Measurements from ENCODE around the gene ZNF629.

The ZNF629 gene

DNA sequence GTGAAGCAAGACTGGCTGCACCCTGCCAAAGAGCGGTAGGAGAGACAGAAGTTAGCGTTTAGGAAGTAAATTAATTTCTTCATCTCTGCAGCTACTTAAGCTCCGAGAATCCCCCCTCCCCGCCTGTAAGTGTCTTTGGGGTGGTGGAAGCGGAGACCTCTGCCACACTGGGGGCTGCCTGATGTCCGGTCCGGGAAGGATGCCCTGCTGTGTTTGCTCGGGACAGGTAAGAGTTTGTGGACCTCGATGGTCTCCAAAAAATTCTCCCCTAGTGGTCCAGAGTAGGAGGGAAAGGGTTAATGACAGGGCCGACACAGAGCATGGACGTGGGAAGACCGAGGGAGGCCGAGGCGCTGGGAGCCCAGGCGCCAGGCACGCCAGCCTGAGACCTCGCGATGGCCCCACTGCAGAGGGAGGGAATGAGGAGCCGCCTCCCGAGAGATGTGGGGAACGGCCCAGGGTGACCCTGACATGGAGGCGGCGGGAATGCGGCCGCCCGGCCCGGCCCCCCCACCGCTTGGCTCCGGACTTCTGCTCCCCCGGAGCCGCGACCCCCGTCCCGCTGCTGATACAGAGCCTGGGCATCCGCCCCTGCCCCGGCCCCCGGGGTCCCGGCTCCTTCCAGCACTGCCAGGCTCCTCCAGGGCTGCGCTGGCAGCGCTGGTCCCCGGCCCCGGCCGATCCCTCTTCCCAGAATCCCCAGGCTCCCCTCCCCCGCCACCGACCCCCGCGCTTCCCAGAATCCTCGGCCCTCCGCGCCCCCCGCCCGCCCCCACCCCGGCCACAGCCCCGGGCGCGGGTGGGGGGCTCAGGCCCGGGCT is 680 bp downstream of the ZNF629 start:
- no peak for DNase-seq (ENCODE audit: low read depth)

DNA sequence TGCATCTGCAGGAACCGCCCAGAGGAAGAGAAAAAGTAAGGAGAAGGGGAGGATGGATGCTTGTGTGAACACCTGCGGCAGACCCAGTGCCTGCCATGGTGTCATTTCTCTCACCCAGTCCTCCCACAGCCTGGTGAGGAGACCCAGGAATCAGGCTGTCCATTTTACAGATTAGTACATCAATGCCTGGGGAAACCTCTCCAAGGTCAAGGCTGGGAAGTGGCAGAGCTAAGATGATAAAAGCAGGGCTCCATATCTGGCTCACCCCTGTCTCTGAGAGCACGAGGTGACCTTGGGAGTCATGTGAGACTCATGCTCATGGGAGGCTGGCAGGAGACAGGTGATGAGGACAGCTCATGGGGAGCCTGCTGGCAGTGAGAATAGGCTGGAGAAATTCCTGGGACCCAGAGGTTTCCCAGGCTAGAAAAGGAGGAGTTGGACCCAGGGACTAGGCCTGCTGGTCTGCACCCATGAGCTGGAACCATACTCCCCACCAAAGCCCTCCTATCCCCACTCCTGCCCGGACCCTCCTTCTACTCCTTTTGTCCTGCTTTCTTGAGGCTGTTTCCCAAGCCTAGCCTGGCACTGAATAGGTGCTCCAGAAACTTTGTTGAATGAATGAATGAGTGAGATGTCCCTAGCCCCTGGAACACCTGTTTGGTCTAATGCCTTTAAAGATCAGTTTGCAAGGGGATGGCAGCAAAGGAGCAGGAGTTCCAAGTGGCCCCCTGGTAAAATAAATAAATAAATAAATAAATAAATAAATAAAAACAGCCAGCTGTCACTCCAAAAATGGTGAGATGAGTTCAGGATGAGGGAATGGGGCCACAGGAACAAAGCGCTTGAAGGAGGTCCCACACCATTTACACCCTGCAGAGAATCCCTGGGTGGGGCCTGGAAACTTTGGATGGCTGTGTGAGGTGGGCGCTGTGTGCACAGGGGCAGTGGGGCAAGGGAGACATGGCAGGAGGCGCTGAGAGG is 1.6 kb downstream of the ZNF629 start:
- no peak for DNase-seq (ENCODE audit: low read depth)

DNA sequence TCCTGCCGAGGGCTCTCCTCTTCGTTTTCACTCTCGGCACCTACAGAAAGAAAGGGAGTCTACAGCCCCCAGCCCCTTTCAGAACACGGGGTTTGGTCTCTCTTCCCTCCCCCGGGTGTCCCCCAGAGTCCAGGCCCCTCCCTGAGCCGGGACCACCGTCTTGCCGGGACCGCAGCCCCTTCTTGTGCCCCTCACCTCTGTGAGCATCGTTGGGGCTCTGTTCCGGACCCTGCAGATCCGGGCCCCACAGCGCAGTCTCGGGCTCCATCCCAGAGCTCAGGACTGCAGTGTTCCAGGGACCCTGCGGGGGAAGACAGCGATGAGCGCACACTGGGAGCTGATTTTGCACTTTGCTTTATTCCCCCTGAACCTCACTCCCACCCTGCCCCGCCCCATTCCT is 2.8 kb downstream of the ZNF629 start:
- DNase-seq (ENCODE audit: low read depth), result no peak

DNA sequence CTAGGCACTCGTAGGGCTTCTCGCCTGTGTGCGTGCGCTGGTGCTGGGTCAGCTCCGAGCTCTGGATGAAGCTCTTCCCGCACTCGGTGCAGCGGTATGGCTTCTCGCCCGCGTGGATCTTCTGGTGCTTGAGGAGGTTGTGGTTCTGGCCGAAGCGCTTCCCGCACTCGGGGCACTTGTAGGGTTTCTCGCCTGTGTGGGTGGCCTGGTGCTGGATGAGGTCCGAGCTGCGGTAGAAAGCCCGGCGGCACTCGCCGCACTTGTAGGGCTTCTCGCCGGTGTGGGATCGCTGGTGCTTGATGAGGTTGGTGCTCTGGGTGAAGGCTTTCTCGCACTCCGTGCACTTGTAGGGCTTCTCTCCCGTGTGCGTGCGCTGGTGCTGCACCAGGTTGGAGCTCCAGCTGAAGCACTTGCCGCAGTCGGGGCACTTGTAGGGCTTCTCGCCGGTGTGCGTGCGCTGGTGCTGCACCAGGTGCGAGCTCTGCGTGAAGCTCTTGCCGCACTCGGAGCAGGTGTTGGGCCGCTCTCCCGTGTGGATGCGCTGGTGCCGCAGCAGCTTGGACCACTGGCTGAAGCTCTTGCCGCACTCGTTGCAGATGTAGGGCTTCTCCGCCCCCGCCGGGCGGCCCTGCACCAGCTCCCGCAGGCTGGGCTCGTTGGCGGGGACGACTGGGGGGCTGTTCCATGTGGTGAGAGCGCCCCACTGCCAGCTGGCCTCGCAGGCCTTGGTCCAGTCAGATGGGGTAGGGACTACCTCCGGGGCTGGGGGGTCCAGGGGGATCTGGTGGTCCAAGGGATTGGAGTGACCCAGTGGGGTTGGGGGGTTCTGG is 3.5 kb downstream of the ZNF629 start:
- no peak for DNase-seq (ENCODE audit: low read depth)

DNA sequence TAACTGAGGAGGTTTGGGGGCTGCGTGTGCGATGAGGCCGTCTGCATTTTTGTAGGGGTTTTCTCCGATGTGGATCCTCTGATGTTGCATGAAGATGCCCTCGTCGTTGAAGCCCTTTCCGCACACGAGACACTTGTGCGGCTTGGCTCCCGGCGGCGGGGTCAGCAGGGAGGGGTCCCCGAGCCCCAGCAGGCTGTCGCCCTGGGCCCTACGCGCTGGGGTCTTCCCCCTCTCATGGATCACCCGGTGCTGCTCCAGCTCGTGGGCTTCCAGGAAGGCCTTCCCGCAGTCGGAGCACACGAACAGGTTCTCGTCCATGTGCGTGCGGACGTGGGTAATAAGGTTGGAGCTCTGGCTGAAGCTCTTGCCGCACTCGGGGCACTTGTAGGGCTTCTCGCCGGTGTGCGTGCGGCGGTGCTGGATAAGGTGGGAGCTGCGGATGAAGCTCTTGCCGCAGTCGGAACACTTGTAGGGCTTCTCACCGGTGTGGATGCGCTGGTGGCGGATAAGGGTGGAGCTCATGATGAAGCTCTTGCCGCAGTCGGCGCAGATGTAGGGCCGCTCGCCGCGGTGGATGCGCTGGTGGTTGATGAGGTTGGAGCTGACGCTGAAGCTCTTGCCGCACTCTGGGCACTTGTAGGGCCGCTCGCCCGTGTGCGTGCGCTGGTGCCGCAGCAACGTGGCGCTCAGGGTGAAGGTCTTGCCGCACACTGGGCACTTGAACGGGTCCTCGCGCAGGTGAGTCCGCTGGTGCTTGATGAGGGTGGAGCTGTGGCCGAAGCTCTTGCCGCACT is 4.3 kb downstream of the ZNF629 start:
- DNase-seq (ENCODE audit: low read depth), result no peak

DNA sequence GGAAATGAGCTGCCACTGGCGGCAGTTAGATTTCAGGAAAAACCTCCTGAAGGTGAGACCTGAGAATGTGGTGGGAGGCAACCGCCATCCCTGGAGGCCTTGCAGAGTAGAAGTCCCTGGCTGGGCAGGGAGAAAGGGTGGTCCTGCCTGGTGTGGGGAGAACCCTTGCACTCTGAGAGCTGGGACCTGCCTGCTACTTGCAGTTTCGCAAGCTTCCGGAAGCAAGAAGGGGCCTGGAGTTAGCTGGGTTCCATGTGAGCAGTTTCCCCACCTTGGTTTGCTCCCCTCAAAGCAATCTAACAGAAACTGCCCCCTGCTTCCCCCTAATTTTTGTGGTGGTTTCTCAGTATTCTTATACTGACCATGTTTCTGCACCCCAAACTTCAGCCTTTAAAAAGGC is 6.5 kb downstream of the ZNF629 start:
- DNase-seq (ENCODE audit: low read depth), result no peak

DNA sequence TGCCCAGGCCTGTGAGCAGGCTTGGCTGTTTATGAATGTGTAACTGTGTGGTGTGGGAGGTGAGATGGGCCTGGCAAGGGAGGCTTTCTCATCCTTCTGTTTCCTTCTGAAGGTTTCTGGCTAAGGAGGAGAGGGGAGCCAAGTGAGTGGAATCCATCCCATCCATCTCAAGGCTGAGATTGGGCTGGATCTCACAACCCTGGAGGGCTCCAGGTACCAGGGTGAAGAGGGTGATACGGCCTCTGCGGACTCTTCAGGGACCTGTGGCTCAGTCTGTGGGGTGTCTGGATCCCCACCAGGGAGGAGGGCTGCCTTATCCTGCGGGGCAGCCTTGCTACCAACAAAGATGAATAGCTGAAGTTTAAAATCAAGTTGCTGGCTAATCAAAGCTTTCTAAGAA is 7.0 kb downstream of the ZNF629 start:
- DNase-seq (ENCODE audit: low read depth), result no peak

DNA sequence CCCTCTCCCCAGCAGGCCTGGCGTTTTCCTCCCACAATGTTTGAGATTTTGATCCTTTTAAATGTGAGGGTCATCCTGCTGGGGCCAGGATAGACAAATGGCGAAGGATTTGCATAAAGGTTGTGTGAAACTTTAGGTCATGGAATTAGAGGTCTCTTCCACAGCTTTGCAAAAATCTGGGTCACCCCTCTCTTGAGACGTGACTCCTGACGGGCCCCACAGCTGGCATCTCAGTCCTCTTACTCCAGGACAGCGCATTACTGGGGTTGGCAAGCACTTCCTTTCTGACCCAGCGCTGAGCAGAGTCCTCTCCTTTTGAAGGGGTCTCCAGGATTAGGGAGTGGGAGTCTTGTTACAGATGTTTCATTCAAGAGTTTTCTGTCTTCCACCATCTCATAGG is 7.4 kb downstream of the ZNF629 start:
- no peak for DNase-seq (ENCODE audit: low read depth)

DNA sequence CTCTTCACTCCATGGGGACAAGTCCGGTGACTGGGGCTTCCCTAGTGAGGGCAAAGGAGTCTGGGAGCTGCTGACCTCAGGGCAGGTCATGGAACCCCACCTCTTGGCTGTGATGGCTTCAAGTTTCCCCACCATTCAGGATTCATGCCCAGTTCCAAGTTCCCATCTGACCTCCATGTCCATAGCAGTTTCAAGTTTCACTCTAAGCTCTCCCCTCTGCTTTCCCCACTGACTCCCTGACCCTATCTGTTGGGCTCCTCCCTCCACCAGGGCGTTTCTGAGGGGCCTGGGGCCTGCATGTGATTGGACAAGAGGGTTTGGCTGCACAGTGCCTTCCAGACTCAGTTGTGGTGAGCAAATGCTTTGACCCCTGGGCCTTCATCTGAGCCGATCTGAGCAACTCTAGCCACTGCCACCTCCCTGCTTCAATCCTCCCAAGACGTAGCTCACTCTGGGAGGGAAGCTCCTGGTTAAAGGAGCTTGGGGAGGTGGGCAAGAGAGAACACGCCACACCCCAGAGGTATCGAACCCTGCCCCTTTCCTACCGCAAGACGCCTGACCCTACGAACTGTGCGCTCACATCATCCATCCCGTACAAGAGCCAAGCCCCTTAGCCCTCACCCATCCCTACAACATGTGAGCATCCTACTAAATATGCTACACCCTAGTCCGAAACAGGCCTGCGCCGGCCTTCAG is 8.3 kb downstream of the ZNF629 start:
- DNase-seq (ENCODE audit: low read depth), result no peak

DNA sequence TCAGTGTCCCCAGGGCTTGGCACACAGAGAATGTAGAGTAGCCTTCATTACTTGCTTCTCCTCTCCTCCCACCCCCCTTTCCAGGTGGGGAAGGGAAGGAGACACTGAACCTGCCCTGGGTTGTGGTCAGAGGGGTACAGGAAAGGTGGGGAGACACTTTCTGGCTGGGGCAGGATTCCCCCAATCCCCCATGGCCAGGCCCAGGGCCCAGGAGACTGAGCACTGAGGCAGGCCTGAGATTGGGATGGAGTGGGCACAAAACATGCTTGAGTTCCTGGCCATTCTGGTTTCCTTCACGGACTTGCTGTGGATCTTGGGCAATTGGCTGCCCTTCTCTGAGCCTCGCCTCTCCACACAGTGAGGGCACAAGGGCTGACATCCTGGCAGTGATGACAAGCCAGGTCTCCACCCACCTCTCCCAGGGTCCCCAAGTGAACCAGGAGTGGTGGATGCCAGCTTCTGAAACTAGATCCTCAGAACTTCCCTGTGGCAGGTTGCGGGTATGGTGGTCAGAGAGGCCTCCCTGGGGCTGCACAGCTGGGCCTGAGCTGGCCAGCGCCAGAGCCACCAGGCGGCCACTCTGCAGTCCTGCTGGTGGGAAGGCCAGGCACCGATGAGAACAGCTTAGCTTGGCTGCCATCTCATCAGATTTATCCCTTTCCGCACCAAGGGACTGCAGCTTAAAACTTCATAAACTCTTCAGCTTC is 9.3 kb downstream of the ZNF629 start:
- no peak for DNase-seq (ENCODE audit: low read depth)

DNA sequence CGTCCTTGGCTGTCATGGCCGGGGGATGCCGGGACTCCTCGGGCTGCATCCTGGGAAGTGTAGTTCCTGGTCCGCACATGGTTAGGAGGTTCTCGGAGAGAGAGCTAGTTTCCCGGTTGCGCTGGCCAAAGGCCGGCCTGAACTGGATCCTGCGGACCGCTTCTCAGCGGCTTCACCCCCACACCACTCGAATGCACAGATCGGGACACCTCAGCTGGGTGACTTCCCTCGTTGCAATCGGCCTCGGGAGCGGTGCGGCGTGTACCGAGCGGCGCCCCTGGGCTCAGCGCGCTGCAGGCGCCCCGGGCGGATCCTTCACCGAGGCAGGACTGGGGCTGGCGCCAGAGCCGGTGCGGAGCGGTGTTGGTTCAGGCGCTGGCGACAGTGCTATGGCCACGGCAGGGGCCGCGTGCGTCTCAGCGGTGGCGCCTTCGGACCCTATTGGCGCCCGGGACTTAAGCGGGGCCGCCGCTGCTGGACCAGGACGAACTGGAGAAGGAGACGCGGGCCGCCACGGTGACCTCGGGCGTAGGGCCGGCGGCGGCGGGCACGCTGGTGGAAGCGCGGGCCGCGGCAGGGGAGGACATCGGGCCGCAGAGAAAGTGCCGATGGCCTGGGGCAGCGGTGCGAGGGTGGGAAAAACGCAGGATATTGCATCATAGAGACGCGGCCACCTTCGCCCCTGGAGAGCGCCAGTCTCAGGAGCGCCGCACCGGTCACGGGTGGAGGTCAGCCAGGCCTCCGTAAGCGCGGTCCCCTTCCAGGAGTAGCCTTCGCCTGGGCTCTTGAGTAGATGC is 11.4 kb downstream of the ZNF629 start:
- DNase-seq (ENCODE audit: low read depth), result peak; percentile 58

DNA sequence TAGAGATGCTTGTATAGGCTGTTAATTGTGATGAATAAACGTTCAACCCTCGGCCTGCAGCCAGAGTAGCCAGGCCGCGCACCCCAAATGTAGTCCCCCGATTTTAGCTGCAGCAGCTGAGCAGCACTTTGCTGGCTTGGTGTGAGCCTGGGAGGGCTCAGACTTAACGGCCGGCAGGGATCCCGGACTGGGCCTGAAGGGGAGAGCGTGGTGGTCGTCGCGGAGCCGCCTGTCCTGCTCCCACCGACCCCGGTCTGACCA is 11.9 kb downstream of the ZNF629 start:
- no peak for DNase-seq (ENCODE audit: low read depth)

DNA sequence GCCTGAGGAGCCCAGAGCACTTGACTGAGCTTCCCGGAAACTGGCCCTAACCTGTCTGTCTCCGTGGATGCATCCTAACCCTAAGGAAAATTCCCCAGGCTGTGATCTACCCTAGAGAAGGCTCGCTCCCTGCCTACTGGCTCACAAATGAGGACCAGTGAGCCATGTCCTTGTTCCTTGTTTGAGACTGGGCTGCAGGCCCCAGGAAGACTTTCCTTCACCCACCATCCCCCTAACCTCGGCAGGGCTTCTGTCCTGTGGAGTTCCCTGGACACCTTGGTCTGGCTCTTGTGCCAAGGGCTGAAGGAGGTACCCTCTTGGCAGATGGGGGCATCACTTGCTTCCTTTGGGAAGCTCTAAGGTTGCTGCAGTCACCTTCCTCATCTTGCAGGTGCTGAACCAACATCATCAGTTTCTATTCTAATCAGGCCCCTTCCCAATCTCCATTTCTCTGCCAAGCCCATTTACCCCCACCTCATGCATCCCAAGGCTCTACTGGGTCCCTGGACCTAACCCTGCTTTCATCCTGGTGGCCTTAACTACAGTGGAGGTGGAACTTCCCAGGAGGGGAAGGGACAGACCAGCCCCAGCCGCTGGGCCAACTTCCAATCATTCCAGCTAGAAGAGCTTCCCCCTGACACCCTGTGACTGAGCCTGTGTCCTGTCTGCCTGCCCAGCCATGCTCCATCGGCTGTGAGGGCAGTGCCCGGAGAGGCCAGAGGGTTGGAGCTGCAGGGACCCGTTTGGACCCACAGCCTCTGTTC is 12.5 kb downstream of the ZNF629 start:
- no peak for DNase-seq (ENCODE audit: low read depth)

DNA sequence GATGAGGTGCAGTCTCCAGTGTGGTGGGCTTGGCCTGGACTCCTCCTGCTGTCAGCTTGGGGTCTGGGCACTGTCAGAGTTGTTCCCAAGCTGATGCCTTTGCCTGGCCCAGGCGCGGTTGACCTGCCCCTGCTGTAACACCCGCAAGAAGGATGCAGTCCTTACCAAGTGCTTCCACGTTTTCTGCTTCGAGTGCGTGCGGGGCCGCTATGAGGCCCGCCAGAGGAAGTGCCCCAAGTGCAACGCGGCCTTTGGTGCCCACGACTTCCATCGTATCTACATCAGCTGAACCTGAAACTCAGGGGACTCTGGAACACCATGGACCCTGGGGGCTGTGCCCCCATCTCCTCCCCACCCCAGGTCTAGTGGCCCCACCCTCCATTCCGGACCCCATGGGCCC is 13.2 kb downstream of the ZNF629 start:
- no peak for DNase-seq (ENCODE audit: low read depth)

DNA sequence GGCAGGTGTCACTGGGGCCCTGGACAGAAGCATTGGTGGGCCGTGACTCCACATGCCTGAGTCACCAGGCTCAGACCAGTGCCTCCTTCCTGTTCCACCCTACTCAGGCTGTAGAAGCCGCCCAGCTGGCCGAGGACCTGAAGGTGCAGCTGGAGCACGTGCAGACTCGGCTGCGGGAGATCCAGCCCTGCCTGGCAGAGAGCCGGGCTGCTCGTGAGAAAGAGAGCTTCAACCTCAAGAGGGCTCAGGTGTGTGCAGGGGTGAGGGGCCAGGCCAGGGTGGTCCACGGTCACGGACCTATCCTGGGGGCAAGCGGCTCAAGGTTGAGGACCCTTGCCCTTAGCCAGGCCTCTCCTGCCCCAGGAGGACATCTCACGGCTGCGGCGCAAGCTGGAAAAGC is 15.3 kb downstream of the ZNF629 start:
- no peak for DNase-seq (ENCODE audit: low read depth)

DNA sequence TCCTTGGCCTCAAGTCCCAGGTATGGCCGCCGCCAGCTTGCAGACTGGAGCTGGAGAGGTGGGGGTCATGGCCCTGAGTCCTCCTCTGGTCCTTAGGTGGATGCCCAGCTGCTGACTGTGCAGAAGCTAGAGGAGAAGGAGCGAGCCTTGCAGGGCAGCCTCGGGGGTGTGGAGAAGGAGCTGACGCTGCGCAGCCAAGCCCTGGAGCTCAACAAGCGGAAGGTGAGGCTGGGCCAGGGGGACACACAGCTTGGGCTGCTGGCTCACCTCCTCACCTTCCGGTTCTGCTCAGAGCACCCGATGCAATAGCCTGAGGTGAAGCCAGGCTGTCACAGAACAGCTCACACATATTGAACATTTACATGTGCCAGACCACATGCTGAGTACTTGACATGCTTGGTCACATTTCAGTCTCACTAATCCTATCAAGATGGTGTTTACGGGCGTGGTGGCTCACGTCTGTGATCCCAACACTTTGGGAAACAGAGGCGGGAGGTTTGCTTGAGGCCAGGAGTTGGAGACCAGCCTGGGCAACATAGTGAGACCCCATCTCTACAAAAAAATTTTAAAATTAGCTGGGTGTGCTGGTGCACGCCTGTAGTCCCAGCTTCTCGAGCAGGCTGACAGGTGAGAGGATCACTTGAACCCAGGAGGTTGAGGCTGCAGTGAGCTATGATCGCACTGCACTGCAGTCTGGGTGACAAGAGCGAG is 17.5 kb downstream of the ZNF629 start:
- no peak for DNase-seq (ENCODE audit: low read depth)

DNA sequence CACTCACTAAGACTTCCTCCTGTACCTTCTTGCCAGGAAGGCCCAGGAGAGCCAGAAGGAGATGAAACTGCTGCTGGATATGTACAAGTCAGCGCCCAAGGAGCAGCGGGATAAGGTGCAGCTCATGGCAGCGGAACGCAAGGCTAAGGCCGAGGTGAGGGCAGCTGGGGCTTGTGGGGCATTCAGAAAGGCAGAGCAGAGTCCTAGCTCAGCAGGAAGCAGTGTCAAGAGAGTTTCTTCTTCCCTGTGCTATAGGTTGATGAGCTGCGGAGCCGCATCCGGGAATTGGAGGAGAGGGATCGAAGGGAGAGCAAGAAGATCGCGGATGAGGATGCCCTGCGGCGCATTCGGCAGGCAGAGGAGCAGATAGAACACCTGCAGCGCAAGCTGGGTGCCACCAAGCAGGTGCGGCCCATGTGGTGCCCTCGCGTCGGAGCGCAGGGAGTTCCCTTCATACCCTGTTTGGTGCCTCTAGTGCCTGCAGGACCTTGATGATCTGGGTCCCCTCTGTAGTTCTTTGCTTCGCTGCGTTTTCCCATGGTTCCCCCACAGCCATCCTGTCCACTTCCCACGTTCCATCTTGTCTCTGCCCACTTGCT is 18.3 kb downstream of the ZNF629 start:
- no peak for DNase-seq (ENCODE audit: low read depth)

All from HS-27A (cell line).